ENCODE data around the gene G3BP1. TPM values are rescaled to one million over a fixed set of nuclear protein-coding genes. Genes with fewer than 3 reads are reported as not detected.

Gene G3BP1
- total RNA-seq, 1 experiment from 2014 or later, result 290 TPM

DNA sequence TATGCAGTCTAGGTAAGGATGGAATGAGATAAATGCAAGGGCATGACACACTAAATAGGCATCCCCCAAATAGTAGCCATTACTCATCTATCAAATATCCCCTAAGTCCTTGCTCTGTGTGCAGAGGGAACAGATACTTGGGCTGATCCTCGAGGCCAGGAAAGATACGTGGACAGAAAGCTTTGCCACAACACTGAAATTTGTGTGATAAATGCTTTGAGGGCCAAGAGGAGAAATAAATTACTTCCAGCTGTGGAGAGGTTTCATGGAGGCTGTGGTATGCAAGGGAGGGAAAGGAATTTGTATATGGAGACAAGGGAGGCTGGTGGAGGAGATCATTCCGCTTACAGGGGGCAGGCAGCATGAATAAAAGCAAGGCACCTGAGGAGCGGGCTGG, 31.8 kb upstream of the G3BP1 start:
- ATAC-seq (peak; percentile 31), DNase-seq (ENCODE audit: low read depth, low spot score) (no peak)
- Histone ChIP-seq H3K4me1 (ENCODE audit: control insufficient read depth, insufficient read depth, low read length) (peaks cover 45% of the 10 kb centered on the region), H3K27ac (ENCODE audit: low read length) (peak overlapping the region; percentile 90), H3K9me3 (ENCODE audit: control insufficient read depth, insufficient read depth, low read depth, low read length) (no peaks in the 10 kb centered on the region), H3K36me3 (ENCODE audit: control insufficient read depth, insufficient read depth, low read length) (peaks cover 2% of the 10 kb centered on the region; the same call in 1 of the 2 replicates), H3K4me3 (ENCODE audit: low read depth in 2 of 2, low read length in 2 of 2) (no peak overlapping the region), H3K27me3 (ENCODE audit: control insufficient read depth, insufficient read depth, low read length) (no peaks in the 10 kb centered on the region)
- in situ Hi-C loops (cut with HindIII; ENCODE audit: low pct_unique_long_range_greater_than_20kb, low sequenced_read_pairs) (no loop called here), intact Hi-C loops (cut with micrococcal nuclease; ENCODE audit: unreplicated experiment) (loop anchor here (2.0 to 5.0 kb wide), 2 partner anchors 218 to 293 kb away; partner anchors contain the start of gene SLC36A1)
- no peak for TF ChIP-seq SIN3A (IDR thresholded peaks at IDR 0.05; ENCODE audit: borderline replicate concordance, insufficient read depth, low read depth, low read length)
- no peak for TF ChIP-seq CTCF (IDR thresholded peaks at IDR 0.05)
- no peak for TF ChIP-seq TCF7L2 (IDR thresholded peaks at IDR 0.05; ENCODE audit: low read depth, low read length)
- no peak for TF ChIP-seq POLR2AphosphoS5 (IDR thresholded peaks at IDR 0.05; ENCODE audit: low read depth, low read length)
- TF ChIP-seq, protein P1, sequence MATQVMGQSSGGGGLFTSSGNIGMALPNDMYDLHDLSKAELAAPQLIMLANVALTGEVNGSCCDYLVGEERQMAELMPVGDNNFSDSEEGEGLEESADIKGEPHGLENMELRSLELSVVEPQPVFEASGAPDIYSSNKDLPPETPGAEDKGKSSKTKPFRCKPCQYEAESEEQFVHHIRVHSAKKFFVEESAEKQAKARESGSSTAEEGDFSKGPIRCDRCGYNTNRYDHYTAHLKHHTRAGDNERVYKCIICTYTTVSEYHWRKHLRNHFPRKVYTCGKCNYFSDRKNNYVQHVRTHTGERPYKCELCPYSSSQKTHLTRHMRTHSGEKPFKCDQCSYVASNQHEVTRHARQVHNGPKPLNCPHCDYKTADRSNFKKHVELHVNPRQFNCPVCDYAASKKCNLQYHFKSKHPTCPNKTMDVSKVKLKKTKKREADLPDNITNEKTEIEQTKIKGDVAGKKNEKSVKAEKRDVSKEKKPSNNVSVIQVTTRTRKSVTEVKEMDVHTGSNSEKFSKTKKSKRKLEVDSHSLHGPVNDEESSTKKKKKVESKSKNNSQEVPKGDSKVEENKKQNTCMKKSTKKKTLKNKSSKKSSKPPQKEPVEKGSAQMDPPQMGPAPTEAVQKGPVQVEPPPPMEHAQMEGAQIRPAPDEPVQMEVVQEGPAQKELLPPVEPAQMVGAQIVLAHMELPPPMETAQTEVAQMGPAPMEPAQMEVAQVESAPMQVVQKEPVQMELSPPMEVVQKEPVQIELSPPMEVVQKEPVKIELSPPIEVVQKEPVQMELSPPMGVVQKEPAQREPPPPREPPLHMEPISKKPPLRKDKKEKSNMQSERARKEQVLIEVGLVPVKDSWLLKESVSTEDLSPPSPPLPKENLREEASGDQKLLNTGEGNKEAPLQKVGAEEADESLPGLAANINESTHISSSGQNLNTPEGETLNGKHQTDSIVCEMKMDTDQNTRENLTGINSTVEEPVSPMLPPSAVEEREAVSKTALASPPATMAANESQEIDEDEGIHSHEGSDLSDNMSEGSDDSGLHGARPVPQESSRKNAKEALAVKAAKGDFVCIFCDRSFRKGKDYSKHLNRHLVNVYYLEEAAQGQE (IDR thresholded peaks at IDR 0.05; ENCODE audit: insufficient read depth in 1 of 2, low read depth in 2 of 2, low read length in 1 of 2), result no peak
- CTCF ChIA-PET, result interaction anchor here (0.7 to 3.9 kb wide), 6 partner anchors 35 to 217 kb away, joined by 4 to 39 read pairs (median 5); no protein-coding TSS in a partner anchor
- BruUV-seq (replicated peaks), result no TSS peak
- POLR2A ChIA-PET, result no interaction called here

GRCh38 chr5:151740336-151740942, 31.3 kb upstream of the G3BP1 start:
- CTCF ChIA-PET, result interaction anchor here (0.7 to 3.9 kb wide), 8 partner anchors 35 to 572 kb away, joined by 3 to 39 read pairs (median 4); no protein-coding TSS in a partner anchor
- H3K4me3 ChIP-seq (ENCODE audit: low read depth in 2 of 2, low read length in 2 of 2), result no peak overlapping the region

More at GRCh38 chr5:151740336-151740942, 31.3 kb upstream of the G3BP1 start:
- peak; percentile 54 for DNase-seq (ENCODE audit: low read depth, low spot score)
- peaks cover 2% of the 10 kb centered on the region; the same call in 1 of the 2 replicates for H3K36me3 ChIP-seq (ENCODE audit: control insufficient read depth, insufficient read depth, low read length)
- BruUV-seq (replicated peaks), result no TSS peak
- no peaks in the 10 kb centered on the region for H3K9me3 ChIP-seq (ENCODE audit: control insufficient read depth, insufficient read depth, low read depth, low read length)
- POLR2A ChIA-PET, result no interaction called here
- TF ChIP-seq SIN3A (IDR thresholded peaks at IDR 0.05; ENCODE audit: borderline replicate concordance, insufficient read depth, low read depth, low read length), result no peak
- no peak for TF ChIP-seq POLR2AphosphoS5 (IDR thresholded peaks at IDR 0.05; ENCODE audit: low read depth, low read length)
- TF ChIP-seq CTCF (IDR thresholded peaks at IDR 0.05), result peak; percentile 92
- ATAC-seq, result peak; percentile 75
- peak overlapping the region; percentile 90 for H3K27ac ChIP-seq (ENCODE audit: low read length)
- H3K27me3 ChIP-seq (ENCODE audit: control insufficient read depth, insufficient read depth, low read length), result no peaks in the 10 kb centered on the region
- peaks cover 45% of the 10 kb centered on the region for H3K4me1 ChIP-seq (ENCODE audit: control insufficient read depth, insufficient read depth, low read length)
- in situ Hi-C loops (cut with HindIII; ENCODE audit: low pct_unique_long_range_greater_than_20kb, low sequenced_read_pairs), result no loop called here
- intact Hi-C loops (cut with micrococcal nuclease; ENCODE audit: unreplicated experiment), result loop anchor here (2.0 to 5.0 kb wide), 2 partner anchors 218 to 294 kb away; partner anchors contain the start of gene SLC36A1

Measured in Panc1 (cell line).